Ectodermal cell (in vitro differentiated cells): ENCODE data around the gene FNDC11.

Experiments used
- H3K27ac ChIP-seq: 2 replicates; pipeline ENCODE4 v1.7.0; 2013; ENCODE audit warnings: mild to moderate bottlenecking, low read depth, low read length; ENCODE audit not compliant: insufficient read depth, poor library complexity, severe bottlenecking
- H3K27me3 ChIP-seq: 2 replicates; pipeline ENCODE4 v1.7.0; 2013; ENCODE audit warnings: mild to moderate bottlenecking, low read length; ENCODE audit not compliant: insufficient read depth, control insufficient read depth, poor library complexity, severe bottlenecking
- H3K36me3 ChIP-seq: one replicate; pipeline ENCODE4 v1.7.0; 2013; ENCODE audit warnings: low read length; ENCODE audit not compliant: control insufficient read depth, insufficient read depth
- H3K4me1 ChIP-seq: one replicate; pipeline ENCODE4 v1.7.0; 2013; ENCODE audit warnings: low read length; ENCODE audit not compliant: control insufficient read depth, insufficient read depth
- H3K4me3 ChIP-seq: 2 replicates; pipeline ENCODE4 v1.7.0; 2013; ENCODE audit warnings: low read depth, low read length, control low read depth; ENCODE audit not compliant: insufficient read depth
- H3K9me3 ChIP-seq: 2 replicates; pipeline ENCODE4 v1.7.0; 2013; ENCODE audit warnings: mild to moderate bottlenecking, low read length, moderate library complexity; ENCODE audit not compliant: control insufficient read depth
- WGBS, 2 experiments: methylation state at CpG; one replicate each; pipeline ENCODE4 v1.1.7; 2013; ENCODE audit warnings: missing lambda C conversion rate in 2 of 2; 5-methylcytosine and 5-hydroxymethylcytosine counted together

FNDC11 gene

GRCh38 chr20:63560856-63561609 is 7.1 kb downstream of the FNDC11 start:
- WGBS, 2 experiments = 94% methylated on average over 26 of the region's 26 CpGs
- no peaks in the 10 kb centered on the region for H3K27me3 ChIP-seq

GRCh38 chr20:63561624-63562396 is 7.9 kb downstream of the FNDC11 start:
- no peaks in the 10 kb centered on the region for H3K27me3 ChIP-seq
- H3K27ac ChIP-seq = no peak overlapping the region
- H3K36me3 ChIP-seq = no peaks in the 10 kb centered on the region
- H3K4me1 ChIP-seq = peaks cover 7% of the 10 kb centered on the region
- H3K9me3 ChIP-seq = no peaks in the 10 kb centered on the region
- no peak overlapping the region for H3K4me3 ChIP-seq
- WGBS, 2 experiments = 92% methylated on average over 36 of the region's 36 CpGs

More at GRCh38 chr20:63560856-63561609, 7.1 kb downstream of the FNDC11 start:
- Histone ChIP-seq H3K27ac (no peak overlapping the region), H3K9me3 (no peaks in the 10 kb centered on the region), H3K36me3 (no peaks in the 10 kb centered on the region), H3K4me3 (no peak overlapping the region), H3K4me1 (peaks cover 9% of the 10 kb centered on the region)

- Histone ChIP-seq H3K4me3 (no peak overlapping the region), H3K27ac (no peak overlapping the region), H3K27me3 (no peaks in the 10 kb centered on the region), H3K36me3 (no peaks in the 10 kb centered on the region), H3K9me3 (no peaks in the 10 kb centered on the region), H3K4me1 (no peaks in the 10 kb centered on the region)
- WGBS, 2 experiments = 96% methylated on average over 54 of the region's 54 CpGs
These were observed 8.7 kb downstream of the FNDC11 start for GRCh38 chr20:63562461-63563224.

GRCh38 chr20:63563225-63563935 is 9.4 kb downstream of the FNDC11 start:
- Histone ChIP-seq H3K27me3 (no peaks in the 10 kb centered on the region), H3K36me3 (no peaks in the 10 kb centered on the region), H3K4me1 (no peaks in the 10 kb centered on the region), H3K27ac (no peak overlapping the region), H3K4me3 (no peak overlapping the region), H3K9me3 (no peaks in the 10 kb centered on the region)
- 94 to 95% methylated on average over 55 of the region's 55 CpGs for WGBS, 2 experiments

- Histone ChIP-seq H3K27me3 (no peaks in the 10 kb centered on the region), H3K27ac (no peak overlapping the region), H3K4me1 (no peaks in the 10 kb centered on the region), H3K9me3 (no peaks in the 10 kb centered on the region), H3K4me3 (no peak overlapping the region), H3K36me3 (no peaks in the 10 kb centered on the region)
- WGBS, 2 experiments = 96% methylated on average over 62 of the region's 62 CpGs
These were observed 10.3 kb downstream of the FNDC11 start for GRCh38 chr20:63564036-63564810.

- no peak overlapping the region for H3K4me3 ChIP-seq
- H3K27ac ChIP-seq = no peak overlapping the region
- H3K9me3 ChIP-seq = no peaks in the 10 kb centered on the region
- no peaks in the 10 kb centered on the region for H3K36me3 ChIP-seq
- H3K4me1 ChIP-seq = no peaks in the 10 kb centered on the region
- no peaks in the 10 kb centered on the region for H3K27me3 ChIP-seq
- 96% methylated on average over 61 of the region's 61 CpGs for WGBS, 2 experiments
These were observed 11.2 kb downstream of the FNDC11 start for GRCh38 chr20:63565021-63565698.

GRCh38 chr20:63565699-63566335 is 11.9 kb downstream of the FNDC11 start:
- Histone ChIP-seq H3K4me1 (no peaks in the 10 kb centered on the region), H3K27ac (no peak overlapping the region), H3K9me3 (no peaks in the 10 kb centered on the region), H3K4me3 (no peak overlapping the region), H3K36me3 (no peaks in the 10 kb centered on the region), H3K27me3 (no peaks in the 10 kb centered on the region)
- WGBS, 2 experiments = 95 to 96% methylated on average over 43 of the region's 43 CpGs

- Histone ChIP-seq H3K9me3 (no peaks in the 10 kb centered on the region), H3K36me3 (no peaks in the 10 kb centered on the region), H3K27me3 (no peaks in the 10 kb centered on the region), H3K4me1 (no peaks in the 10 kb centered on the region), H3K27ac (no peak overlapping the region), H3K4me3 (no peak overlapping the region)
- 91 to 92% methylated on average over 46 of the region's 46 CpGs for WGBS, 2 experiments
These were observed 12.6 kb downstream of the FNDC11 start for GRCh38 chr20:63566395-63567135.
